Kidney (tissue), 14 donors: ENCODE measurements around the gene CACNA2D1. TPM values are rescaled to one million over a fixed set of nuclear protein-coding genes. Genes with fewer than 3 reads are reported as not detected.

Experiments used
- DNase-seq, 5 donors: peaks; one replicate each; pipeline ENCODE4 v3.0.0-alpha.2; 2013 to 2020
- FAIRE-seq: peaks from 2 replicates; lab custom pipeline; 2012; peaks lifted over from hg19 to GRCh38; lab: Jason Lieb, UNC
- H3K27ac ChIP-seq, 2 donors: one replicate each; pipeline ENCODE4 v1.7.0; 2013; ENCODE audit warnings: low read depth in 2 of 2, low read length in 2 of 2, inconsistent platforms in 1 of 2
- H3K27me3 ChIP-seq: one replicate; pipeline ENCODE4 v1.7.1; 2013; ENCODE audit warnings: low read length, inconsistent platforms; ENCODE audit not compliant: control insufficient read depth, insufficient read depth
- H3K36me3 ChIP-seq, 3 donors: one replicate each; pipeline versions ENCODE4 v1.7.0 to v1.7.1; 2013; ENCODE audit warnings: low read length in 3 of 3, control low read depth in 1 of 3, inconsistent platforms in 1 of 3; ENCODE audit not compliant: insufficient read depth in 3 of 3, control insufficient read depth in 2 of 3
- H3K4me1 ChIP-seq, 3 donors: one replicate each; pipeline versions ENCODE4 v1.7.0 to v1.7.1; 2013; ENCODE audit warnings: low read length in 3 of 3, inconsistent platforms in 1 of 3, low read depth in 1 of 3; ENCODE audit not compliant: control insufficient read depth in 2 of 3, insufficient read depth in 2 of 3
- H3K4me3 ChIP-seq, 3 donors: one replicate each; pipeline versions ENCODE4 v1.7.0 to v1.8.1; 2013; ENCODE audit warnings: low read length in 3 of 3, control low read depth in 1 of 3, inconsistent platforms in 1 of 3
- H3K9ac ChIP-seq, 3 donors: one replicate each; pipeline versions ENCODE4 v1.7.0 to v1.7.1; 2013; ENCODE audit warnings: low read length in 3 of 3, control low read depth in 1 of 3, inconsistent platforms in 1 of 3
- H3K9me3 ChIP-seq, 3 donors: one replicate each; pipeline versions ENCODE4 v1.7.0 to v1.7.1; 2013; ENCODE audit warnings: low read length in 3 of 3, control low read depth in 1 of 3, inconsistent platforms in 1 of 3; ENCODE audit not compliant: control insufficient read depth in 2 of 3, insufficient read depth in 1 of 3
- CTCF ChIP-seq: IDR thresholded peaks from 3 replicates; pipeline ENCODE4 v1.5.1; 2012; ENCODE audit warnings: mild to moderate bottlenecking, moderate library complexity, borderline replicate concordance; ENCODE audit not compliant: insufficient read depth; ENCODE audit errors: extremely low read depth
- intact Hi-C: fragments of 100-400 bp; cut with DNase I; formaldehyde crosslinking; loops from one replicate; pipeline ENCODE4 v1.11.1; 2022
- polyA plus RNA-seq: library from polyadenylated mRNA; stranded (reverse); fragments of 350-450 nt; fragmentation: Illumina TruSeq; extraction: RNeasy Lipid Tissue Mini Kit (QIAGEN cat#74804); gene quantifications from one replicate; pipeline ENCODE4 v1.2.3, GENCODE V29; 2014; ENCODE audit warnings: low read depth, low replicate concordance; ENCODE audit not compliant: insufficient read depth
- total RNA-seq: library from RNA; stranded (reverse); fragmentation: NEBNext Ultra II Directional; extraction: Animal tissue kit (Norgen Biotek cat#: 25700); gene quantifications from one replicate; pipeline ENCODE4 v1.2.1, GENCODE V29; 2021
- donor health status: control.
- donor health status: control.
- donor health status: control.
- donor health status: control.
- donor health status: control.
- donor health status: DM: yes; HTN: yes; CAD: no.
- donor health status: Normal renal cell carcinoma (clear cell type).

The CACNA2D1 gene
- total and polyA plus RNA-seq, 2 donors from 2014 or later: 3.5 to 18.3 TPM

GRCh38 chr7:82345886-82346285 is 97.7 kb downstream of the CACNA2D1 start:
- H3K4me1 ChIP-seq: no peaks in the 10 kb centered on the region
- H3K9ac ChIP-seq: no peak overlapping the region
- H3K27me3 ChIP-seq: no peaks in the 10 kb centered on the region
- no peaks in the 10 kb centered on the region for H3K36me3 ChIP-seq
- H3K4me3 ChIP-seq: no peak overlapping the region
- DNase-seq (no peak), FAIRE-seq (no peak)
- intact Hi-C loops: no loop called here
- no peaks in the 10 kb centered on the region for H3K9me3 ChIP-seq
- no peak for TF ChIP-seq CTCF
- no peak overlapping the region for H3K27ac ChIP-seq

- intact Hi-C loops: no loop called here
- FAIRE-seq (no peak), DNase-seq (no peak)
- no peaks in the 10 kb centered on the region for H3K27me3 ChIP-seq
- no peaks in the 10 kb centered on the region for H3K36me3 ChIP-seq
- no peaks in the 10 kb centered on the region for H3K4me1 ChIP-seq
- no peak overlapping the region for H3K9ac ChIP-seq
- TF ChIP-seq CTCF: no peak
- no peak overlapping the region for H3K27ac ChIP-seq
- H3K4me3 ChIP-seq: no peak overlapping the region
- no peaks in the 10 kb centered on the region for H3K9me3 ChIP-seq
Observed at GRCh38 chr7:82343716-82344115, 99.9 kb downstream of the CACNA2D1 start.

GRCh38 chr7:82339958-82340357 is 103.6 kb downstream of the CACNA2D1 start:
- H3K4me3 ChIP-seq: no peak overlapping the region
- H3K9me3 ChIP-seq: no peaks in the 10 kb centered on the region
- no peaks in the 10 kb centered on the region for H3K4me1 ChIP-seq
- no peak for TF ChIP-seq CTCF
- FAIRE-seq (no peak), DNase-seq (no peak)
- intact Hi-C loops: no loop called here
- no peak overlapping the region for H3K9ac ChIP-seq
- H3K27ac ChIP-seq: no peak overlapping the region
- no peaks in the 10 kb centered on the region for H3K27me3 ChIP-seq
- no peaks in the 10 kb centered on the region for H3K36me3 ChIP-seq

GRCh38 chr7:82335927-82336326 is 107.7 kb downstream of the CACNA2D1 start:
- H3K27ac ChIP-seq: no peak overlapping the region
- no peaks in the 10 kb centered on the region for H3K4me1 ChIP-seq
- TF ChIP-seq CTCF: no peak
- no peaks in the 10 kb centered on the region for H3K27me3 ChIP-seq
- no peaks in the 10 kb centered on the region for H3K36me3 ChIP-seq
- intact Hi-C loops: no loop called here
- FAIRE-seq (no peak), DNase-seq (peak in 3 of 5 donors; percentile 28 to 59 (median 44))
- no peaks in the 10 kb centered on the region for H3K9me3 ChIP-seq
- H3K4me3 ChIP-seq: no peak overlapping the region
- H3K9ac ChIP-seq: no peak overlapping the region
